ENCODE results near the gene DES. TPM values are rescaled to one million over a fixed set of nuclear protein-coding genes. Genes with fewer than 3 reads are reported as not detected.
A peak's percentile ranks its signal among the peaks of the same experiment; 100 is the strongest.

DES gene
- total RNA-seq, 1 donor from 2014 or later, result not detected

DNA sequence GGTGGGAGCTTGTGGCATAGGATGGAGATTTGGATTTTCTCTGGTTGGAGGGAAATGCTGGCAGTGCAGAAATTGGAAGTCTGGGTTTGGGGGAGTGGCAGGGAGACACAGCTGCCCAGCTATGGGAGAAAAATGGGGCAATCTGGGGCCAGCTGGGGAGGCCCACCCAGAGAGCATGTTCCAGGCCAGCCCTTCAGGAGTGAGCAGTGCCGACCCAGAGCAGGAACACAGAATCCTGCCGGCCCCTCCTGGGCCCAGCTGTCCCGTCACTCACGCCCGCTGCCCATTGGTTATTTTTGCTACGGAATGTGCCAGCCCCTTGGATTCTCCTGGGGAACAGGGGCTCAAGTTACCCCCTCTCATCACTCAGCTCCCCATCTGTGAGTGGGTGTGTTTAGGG, 21.3 kb downstream of the DES start:
- no peak overlapping the region for H3K4me3 ChIP-seq (ENCODE audit: low read depth, low read length)
- TF ChIP-seq, protein P1, sequence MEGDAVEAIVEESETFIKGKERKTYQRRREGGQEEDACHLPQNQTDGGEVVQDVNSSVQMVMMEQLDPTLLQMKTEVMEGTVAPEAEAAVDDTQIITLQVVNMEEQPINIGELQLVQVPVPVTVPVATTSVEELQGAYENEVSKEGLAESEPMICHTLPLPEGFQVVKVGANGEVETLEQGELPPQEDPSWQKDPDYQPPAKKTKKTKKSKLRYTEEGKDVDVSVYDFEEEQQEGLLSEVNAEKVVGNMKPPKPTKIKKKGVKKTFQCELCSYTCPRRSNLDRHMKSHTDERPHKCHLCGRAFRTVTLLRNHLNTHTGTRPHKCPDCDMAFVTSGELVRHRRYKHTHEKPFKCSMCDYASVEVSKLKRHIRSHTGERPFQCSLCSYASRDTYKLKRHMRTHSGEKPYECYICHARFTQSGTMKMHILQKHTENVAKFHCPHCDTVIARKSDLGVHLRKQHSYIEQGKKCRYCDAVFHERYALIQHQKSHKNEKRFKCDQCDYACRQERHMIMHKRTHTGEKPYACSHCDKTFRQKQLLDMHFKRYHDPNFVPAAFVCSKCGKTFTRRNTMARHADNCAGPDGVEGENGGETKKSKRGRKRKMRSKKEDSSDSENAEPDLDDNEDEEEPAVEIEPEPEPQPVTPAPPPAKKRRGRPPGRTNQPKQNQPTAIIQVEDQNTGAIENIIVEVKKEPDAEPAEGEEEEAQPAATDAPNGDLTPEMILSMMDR (conservative IDR thresholded peaks at IDR 0.05; ENCODE audit: low read depth, low read length), result no peak

DNA sequence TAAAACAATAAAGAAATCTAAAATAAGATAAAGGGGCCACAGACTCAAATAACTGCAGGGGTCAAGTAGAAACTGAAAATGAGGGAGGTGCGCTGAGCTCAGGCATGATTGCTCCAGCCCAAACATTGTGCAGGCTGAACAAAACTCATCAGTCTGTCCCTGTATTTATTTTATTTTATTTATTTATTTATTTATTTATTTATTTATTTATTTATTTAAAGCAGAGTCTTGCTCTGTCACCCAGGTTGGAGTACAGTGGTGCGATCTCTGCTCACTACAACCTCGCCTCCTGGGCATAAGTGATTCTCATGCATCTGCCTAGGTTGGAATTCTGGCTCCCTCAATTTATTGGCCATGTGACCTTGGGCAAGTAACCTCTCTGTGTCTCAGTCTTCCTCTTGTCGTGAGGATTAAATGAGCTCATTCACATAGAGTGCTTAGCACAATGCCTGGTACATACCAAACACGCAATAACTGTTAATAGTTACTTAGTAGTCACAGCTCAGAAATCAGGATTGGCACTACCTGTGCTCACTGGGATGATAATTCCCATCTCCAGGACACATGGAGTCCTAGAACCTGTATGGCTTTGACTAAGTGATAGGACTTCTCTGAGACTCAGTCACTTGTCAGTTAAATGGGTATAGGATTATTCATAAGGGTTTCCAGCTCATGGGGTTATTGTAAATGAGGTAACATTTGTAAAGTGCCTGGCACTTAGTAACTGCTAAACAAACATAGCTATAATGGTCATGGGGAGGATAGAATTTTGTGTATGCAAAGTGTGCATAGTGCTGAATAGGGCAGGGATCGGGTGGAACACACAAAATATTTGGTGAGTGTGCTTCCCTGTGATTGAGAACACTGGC, 22.4 kb downstream of the DES start:
- no peak overlapping the region for H3K4me3 ChIP-seq (ENCODE audit: low read depth, low read length)
- no peak for DNase-seq (ENCODE audit: low read depth)
- TF ChIP-seq, protein P1 (conservative IDR thresholded peaks at IDR 0.05; ENCODE audit: low read depth, low read length), result no peak

More for the DNA sequence above, 21.3 kb downstream of the DES start:
- no peak for DNase-seq (ENCODE audit: low read depth)

DNA sequence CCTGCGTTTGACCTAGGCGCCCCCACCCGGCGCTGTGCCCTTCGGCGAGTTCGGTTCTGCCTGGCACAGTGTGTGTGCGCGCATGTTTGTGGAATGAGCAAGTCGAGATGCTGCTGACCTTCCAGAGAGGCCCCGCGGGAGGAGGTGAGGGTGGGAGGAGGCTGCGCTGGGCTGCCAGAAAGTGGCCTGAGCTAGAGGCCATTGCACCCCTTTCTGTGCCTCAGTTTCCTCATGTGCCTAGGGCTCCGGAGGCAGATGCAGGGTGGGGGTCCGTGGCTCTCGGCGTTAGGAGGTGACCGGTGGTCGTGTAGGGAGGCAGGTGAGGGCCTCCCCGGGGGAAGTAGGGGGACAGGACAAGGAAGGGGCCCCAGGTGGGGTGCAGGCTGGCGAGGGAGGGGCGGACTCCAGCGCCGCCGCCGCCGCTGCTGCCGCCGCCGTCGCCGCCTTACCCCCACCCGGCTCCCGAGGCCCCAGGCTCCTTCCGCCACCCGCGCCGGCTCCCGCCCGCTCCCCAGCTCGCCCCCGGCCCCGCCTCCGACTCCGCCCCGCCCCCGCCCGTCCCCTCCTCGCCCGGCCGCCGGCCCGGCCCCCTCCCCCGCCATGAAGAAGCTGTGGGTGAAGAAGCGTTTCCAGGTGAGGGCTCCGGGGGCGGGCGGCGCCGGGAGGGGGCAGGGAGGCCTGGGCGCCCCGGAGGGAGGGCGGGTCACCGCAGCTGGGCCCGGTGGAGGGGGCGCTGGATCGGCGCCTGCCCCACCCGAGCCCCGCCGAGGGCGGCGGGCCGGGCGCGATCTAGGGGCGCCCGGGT, 23.5 kb downstream of the DES start:
- peak overlapping the region; percentile 44 for H3K4me3 ChIP-seq (ENCODE audit: low read depth, low read length)
- TF ChIP-seq, protein P1 (conservative IDR thresholded peaks at IDR 0.05; ENCODE audit: low read depth, low read length), result no peak
- DNase-seq (ENCODE audit: low read depth), result no peak

DNA sequence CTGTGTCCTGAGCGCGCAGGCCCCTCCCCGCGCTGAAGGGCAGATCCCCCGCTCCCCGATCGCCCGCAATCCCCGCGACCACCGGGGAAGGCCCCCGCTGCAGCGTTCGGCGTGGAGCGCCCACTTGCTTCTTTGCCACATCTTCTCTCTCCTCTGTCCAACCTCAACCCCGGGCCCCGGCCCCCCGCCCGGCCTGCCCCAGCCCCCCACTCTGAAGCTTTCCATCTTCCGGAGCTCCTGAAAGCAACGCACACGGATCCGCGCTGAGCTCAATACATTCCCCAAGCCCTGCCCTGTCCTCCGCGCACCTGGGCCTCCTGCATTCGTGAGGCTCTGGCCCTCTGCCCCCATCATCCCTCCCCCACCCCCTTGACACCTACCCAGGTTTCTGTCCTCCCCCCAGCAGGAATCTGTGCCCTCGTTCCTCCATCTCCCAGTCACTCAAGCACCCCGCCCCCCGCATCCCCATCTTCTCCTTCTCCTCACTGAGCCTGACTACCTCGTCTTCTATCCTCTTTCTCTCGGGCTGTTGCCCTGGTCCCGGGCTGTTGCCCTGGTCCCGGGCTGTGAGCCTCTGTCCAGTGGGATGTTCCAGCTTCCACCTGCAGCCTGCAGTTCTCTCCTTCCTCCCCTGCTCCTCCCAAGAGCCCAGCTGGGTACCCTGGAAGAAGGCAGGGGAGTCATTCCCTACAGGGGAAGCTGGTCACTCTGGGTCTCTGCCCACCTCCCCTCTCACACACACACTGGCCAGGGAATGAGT, 24.3 kb downstream of the DES start:
- no peak for DNase-seq (ENCODE audit: low read depth)
- TF ChIP-seq, protein P1 (conservative IDR thresholded peaks at IDR 0.05; ENCODE audit: low read depth, low read length), result no peak
- H3K4me3 ChIP-seq (ENCODE audit: low read depth, low read length), result peak overlapping the region; percentile 44

DNA sequence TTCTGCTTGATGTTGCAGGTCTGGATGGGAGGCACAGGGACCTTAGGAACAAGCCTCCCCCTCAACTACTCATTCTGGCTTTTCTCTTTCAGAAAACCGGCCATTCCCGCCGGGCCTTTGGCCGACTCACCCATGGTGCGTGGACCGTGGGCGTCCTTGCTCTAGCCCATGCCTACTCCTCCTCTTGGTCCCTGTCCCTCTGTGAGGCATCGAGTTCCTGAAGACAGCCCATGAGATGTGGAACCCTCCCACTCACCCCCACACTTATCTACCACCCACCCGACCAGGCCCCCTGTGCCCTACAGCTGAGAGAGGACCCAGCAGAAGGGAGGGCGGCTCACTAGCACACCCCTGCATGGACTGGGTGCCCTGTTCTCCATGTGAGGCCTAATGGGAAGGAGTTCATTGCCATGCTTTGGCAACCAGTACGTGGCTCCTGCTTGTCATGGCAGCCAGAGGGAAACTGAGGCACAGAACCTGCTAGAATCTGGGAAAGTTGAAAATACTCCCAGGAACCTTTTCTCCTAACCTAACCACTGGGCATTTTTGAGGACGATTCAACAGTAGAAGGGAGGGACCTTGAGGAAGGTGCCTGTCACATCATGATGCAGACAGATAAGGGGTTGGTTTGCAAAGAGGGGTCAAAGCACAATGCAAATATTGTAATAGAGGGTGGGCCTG, 25.0 kb downstream of the DES start:
- TF ChIP-seq, protein P1 (conservative IDR thresholded peaks at IDR 0.05; ENCODE audit: low read depth, low read length), result no peak
- DNase-seq (ENCODE audit: low read depth), result no peak

DNA sequence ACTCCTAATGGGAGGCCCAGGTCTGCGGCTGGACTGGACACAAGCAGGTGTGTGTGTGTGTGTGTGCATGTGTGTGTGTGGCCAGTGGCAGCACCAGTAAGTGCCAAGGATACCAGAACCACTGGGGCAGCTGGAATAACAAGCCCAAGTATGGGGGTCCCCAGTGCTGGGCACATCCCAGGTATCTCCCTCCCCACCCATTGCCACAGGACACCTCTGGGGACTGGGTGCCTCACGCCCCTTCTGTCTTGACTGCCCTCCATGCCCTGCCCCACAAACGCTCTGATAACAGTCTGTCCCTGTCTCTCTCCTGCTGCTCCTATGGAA, 25.5 kb downstream of the DES start:
- H3K4me3 ChIP-seq (ENCODE audit: low read depth, low read length), result no peak overlapping the region
- no peak for DNase-seq (ENCODE audit: low read depth)
- TF ChIP-seq, protein P1 (conservative IDR thresholded peaks at IDR 0.05; ENCODE audit: low read depth, low read length), result no peak

More for the DNA sequence above, 25.0 kb downstream of the DES start:
- H3K4me3 ChIP-seq (ENCODE audit: low read depth, low read length), result no peak overlapping the region
